CMK (cell line): ENCODE measurements around the gene SNED1.

Experiments
- DNase-seq: peaks from one replicate; pipeline ENCODE4 v3.0.0-alpha.2; 2010; ENCODE audit warnings: low read depth

Gene SNED1

GRCh38 chr2:241048949-241049343 lies 50.5 kb downstream of the SNED1 start:
- DNase-seq: no peak

GRCh38 chr2:241049739-241050623 lies 51.6 kb downstream of the SNED1 start:
- DNase-seq: no peak

- no peak for DNase-seq
Observed at GRCh38 chr2:241050624-241051577, 52.5 kb downstream of the SNED1 start.

GRCh38 chr2:241051578-241052487 lies 53.4 kb downstream of the SNED1 start:
- no peak for DNase-seq

GRCh38 chr2:241052677-241053360 lies 54.4 kb downstream of the SNED1 start:
- DNase-seq: no peak

GRCh38 chr2:241053576-241054251 lies 55.3 kb downstream of the SNED1 start:
- no peak for DNase-seq

GRCh38 chr2:241061275-241061674 lies 62.9 kb downstream of the SNED1 start:
- DNase-seq: no peak

GRCh38 chr2:241062389-241063092 lies 64.1 kb downstream of the SNED1 start:
- DNase-seq: no peak

- no peak for DNase-seq
Observed at GRCh38 chr2:241063093-241063551, 64.7 kb downstream of the SNED1 start.

GRCh38 chr2:241063587-241063986 lies 65.2 kb downstream of the SNED1 start:
- DNase-seq: no peak

- no peak for DNase-seq
Observed at GRCh38 chr2:241064008-241064801, 65.8 kb downstream of the SNED1 start.

- no peak for DNase-seq
Observed at GRCh38 chr2:241064802-241065354, 66.5 kb downstream of the SNED1 start.

- DNase-seq: no peak
Observed at GRCh38 chr2:241065355-241065803, 67.0 kb downstream of the SNED1 start.

GRCh38 chr2:241066171-241066892 lies 67.9 kb downstream of the SNED1 start:
- no peak for DNase-seq

- DNase-seq: no peak
Observed at GRCh38 chr2:241066893-241067341, 68.5 kb downstream of the SNED1 start.

- DNase-seq: no peak
Observed at GRCh38 chr2:241067501-241068135, 69.2 kb downstream of the SNED1 start.
